GM19023 (cell line): ENCODE results near the gene WSB2.
"Not testable (repeated sequence)": the region's sequence is repeated elsewhere in the genome, so short reads cannot be mapped to it uniquely, and the experiment has no call there.

Source experiments
- ATAC-seq: cut with Tn5 transposase; IDR thresholded peaks from one replicate; pipeline ENCODE4 v1.9.1; 2021; ENCODE audit warnings: mild to moderate bottlenecking, moderate library complexity; ENCODE audit not compliant: unreplicated experiment

The WSB2 gene

GRCh38 chr12:117999806-118000205, 61.2 kb downstream of the WSB2 start:
- not testable (repeated sequence) for ATAC-seq

GRCh38 chr12:117998719-117999118, 62.3 kb downstream of the WSB2 start:
- ATAC-seq = no peak

- ATAC-seq = no peak
Measured at GRCh38 chr12:117994551-117995438, 66.2 kb downstream of the WSB2 start.

GRCh38 chr12:117986705-117987469, 74.1 kb downstream of the WSB2 start:
- no peak for ATAC-seq

GRCh38 chr12:117985182-117985581, 75.8 kb downstream of the WSB2 start:
- ATAC-seq = no peak
